LHCN-M2 (cell line): ENCODE data around the gene BPIFA1. TPM values are rescaled to one million over a fixed set of nuclear protein-coding genes. Genes with fewer than 3 reads are reported as not detected.

Experiments
- DNase-seq: peaks from one replicate; pipeline ENCODE4 v3.0.0-alpha.2; 2012; ENCODE audit warnings: low read depth
- polyA plus RNA-seq: library from polyadenylated mRNA; unstranded; fragments of >200 nt; gene quantifications from one replicate; pipeline ENCODE4 v1.2.1, GENCODE V29; 2012; ENCODE audit warnings: missing spikeins
- total RNA-seq: library from RNA; depleted of rRNA; stranded (reverse); fragments of >200 nt; gene quantifications from 2 replicates; pipeline ENCODE4 v1.2.3, GENCODE V29; 2014; rRNA removed

The BPIFA1 gene
- not detected in 2 replicates for total RNA-seq
- not detected for polyA plus RNA-seq

DNA sequence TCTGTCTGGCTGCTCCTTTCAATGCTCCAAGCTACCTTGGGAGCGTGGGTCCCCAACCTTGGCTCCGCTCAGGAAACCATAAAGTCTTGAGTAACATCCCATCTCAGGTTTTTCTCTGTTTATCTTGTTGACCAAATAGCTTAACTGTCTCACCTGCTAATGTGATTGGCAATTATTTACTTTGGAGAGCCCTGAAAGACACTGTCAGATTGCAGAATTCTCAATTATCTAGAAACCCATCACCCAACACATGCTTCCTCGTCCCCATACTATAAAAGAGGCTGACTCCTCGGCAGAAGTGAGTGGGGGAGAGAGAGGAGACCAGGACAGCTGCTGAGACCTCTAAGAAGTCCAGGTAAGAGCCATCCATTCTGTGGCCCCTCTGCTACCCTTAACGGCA is at the start of gene BPIFA1:
TSS of gene BPIFA1 (plus strand) at position 301 of the 400 bp plus-strand sequence. CDS start 1,716 bp downstream, outside the sequence.
- DNase-seq, result no peak

DNA sequence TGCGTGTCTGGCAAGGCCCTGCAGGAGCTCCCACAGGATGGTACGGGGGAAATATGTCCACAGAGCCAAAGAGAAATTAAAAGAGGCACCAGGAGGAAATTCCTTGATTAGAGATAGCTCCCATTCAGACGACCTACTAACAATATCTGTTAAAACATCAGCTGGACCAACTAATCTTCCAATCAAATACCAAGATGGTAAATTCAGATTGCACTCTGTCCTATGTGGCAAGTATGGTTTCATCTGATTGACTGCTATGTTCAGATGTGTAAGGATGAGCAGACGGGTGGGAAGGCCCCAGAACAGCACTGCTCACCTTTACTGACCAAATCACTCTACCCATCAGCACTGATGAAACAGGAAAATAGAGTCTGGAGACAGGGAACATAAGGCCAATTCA is 48.3 kb upstream of the BPIFA1 start:
- DNase-seq, result no peak

DNA sequence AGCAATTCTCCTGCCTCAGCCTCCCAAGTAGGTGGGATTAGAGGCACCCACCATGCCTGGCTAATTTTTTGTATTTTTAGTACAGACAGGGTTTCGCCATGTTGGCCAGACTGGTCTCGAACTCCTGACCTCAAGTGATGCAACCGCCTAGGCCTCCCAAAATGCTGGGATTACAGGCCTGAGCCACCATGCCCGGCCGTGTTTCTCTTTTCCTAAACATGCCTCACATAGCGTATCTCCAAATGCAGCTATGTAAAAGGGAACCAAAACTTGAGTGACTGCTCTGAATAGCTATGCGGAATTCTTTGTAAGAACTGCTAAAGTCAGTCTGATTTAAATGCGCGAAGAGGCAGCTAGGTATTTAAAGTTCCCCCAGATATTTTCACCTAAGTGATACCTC is 47.4 kb upstream of the BPIFA1 start:
- DNase-seq, result no peak

DNA sequence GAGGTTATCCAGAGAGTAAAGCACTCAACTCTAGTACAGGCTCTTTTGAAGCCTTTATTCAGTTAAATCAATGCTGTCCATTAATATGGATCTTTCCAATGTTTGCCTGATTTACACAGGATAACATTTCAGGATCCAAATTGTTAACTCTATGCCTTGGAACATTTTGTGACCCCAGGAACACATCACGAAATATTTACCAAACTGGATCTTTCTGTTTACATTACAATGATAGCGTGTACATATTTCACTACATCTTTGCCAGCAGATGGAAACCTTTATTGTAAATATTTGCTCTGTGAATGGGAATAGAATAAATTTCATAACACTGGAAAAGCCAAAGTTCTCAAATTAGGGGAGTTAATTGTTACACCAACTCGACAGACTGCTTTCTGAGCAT is 44.3 kb upstream of the BPIFA1 start:
- no peak for DNase-seq

DNA sequence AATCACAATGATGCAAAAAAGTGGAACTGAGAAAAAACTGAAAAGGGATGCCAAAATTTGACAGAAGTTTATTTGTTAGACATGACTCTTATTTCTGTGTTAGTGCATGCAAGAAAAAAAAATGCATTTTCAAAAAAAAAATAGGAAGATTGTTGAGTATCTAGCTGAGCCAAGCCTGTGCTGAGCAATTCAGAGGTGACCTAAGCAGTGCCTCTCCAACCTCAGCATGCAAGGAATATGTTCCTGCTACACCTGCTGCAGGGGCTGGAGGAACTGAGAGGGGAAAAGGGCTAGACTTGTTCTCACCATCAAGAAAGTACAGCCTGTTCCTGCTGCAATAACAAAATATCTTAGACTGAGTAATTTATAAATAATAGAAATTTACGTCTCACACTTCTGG is 43.8 kb upstream of the BPIFA1 start:
- DNase-seq, result no peak

DNA sequence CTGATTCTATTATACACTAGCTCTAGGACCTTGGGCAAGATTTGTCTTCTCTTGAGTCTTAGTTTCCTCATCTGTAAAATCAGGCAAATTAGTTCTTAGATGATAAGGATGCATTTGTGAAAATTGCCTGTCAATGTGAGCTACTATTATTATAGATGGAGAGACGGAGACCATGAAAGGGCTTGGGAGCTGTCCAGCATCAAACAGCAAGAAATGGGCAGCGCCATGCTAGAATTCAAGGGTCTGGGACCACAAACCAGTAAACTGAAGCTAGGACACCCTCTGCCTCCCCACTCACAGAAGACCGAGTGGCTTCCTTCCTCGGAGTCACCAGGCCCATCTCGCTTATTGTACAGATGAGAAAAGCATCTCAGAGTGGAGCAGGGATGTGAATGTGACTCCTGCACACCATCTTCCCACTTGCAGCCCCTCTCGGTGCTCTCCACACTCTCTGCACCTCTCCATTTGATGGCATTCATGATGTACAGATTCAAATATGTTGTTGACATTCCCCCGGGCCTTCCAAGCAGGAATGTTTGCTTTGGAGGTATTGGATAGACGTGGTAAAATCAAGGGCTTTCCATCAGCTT is 42.8 kb upstream of the BPIFA1 start:
- DNase-seq, result no peak

DNA sequence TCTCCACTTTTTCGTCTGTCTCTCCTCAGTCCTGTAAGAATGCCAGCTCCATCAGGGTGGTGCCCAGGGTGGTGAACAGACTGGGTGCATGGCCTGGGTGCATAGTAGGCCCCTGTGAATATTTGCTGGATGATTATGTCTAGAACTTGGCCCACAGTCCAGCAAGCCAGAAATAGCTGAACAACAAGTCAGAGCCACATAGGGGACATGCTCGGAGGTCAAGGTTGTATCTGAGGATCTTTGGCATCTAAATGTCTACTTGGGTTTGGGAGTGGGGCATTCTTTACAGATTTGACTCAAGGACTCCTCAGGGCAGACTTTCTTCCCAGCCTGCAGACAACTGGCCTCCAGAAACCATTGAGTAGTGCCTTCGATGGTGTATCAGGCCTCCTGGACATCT is 36.8 kb upstream of the BPIFA1 start:
- DNase-seq, result no peak

DNA sequence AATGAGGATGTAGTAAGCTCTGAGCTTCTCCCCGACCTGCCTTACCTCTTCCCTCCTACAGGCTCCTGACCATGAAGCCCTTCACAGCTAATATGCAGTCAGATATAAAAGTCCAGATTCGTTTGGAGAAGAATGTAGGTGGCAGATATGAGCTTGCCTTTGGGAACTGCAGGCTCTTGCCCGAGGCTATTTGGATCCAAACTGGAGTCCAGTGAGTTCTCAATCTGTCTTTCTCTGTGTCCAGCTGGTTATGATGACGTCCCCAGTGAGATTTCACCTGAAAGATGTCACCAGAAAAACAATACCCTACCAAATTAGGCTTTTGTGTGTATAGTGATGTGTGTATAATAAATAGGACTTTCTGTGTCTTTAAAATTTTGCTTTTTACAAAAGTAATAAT is 33.3 kb upstream of the BPIFA1 start:
- DNase-seq, result no peak

DNA sequence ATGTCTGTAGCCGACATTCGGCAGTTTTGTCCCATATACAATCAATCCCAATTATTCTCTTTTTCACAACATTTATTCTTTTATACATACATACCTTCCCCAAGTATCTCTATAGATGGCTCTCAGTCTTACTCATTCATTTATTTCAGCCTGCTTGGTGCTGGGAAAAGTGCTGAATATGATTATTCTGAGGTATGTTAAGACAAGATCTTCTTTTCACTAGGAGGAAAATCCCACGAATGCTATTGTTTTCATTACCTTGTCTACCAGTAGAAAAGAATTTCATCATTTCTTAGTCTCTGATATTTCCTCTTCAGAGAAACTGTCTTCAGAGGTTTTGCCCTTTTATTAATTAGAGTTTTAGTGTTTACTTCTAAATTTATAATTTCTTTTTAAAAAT is 32.4 kb upstream of the BPIFA1 start:
- DNase-seq, result no peak

DNA sequence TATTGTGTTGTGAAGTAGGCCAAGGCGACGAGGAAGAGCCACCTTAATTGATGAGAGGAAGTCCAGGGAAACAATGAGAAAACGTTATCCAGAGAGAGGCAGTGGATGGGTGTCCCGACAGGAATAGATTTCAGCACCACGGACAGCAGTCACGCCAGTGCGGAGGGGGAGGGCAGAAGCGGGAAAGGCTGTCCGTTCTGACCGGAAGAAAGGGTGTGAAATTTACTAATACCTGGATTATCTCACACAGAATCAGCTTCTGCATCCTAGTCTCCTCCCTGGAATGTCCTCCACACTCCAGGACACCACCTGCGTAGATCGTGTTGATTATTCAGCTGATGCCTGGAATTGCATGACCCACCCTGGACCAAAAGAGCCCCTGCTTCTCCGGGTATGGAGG is 26.0 kb upstream of the BPIFA1 start:
- peak; percentile 47 for DNase-seq

DNA sequence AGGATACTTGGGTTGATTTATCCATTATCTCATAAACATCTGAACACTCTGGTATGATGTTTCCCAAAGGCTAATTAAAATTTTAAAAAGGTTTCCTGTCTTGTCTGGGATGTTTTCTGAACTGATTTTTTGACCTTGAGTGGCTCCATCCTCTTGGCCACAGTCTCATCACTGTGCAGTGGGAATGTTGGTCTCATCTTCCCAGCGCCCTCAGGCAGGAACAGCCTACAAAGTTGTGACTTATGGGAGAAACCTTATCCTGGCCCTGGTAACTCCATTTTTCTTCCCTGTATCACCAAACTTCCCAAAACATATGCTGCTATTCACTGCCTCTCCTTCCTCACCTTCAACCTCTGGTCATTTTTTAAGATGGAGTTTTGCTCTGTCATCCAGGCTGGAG is 25.4 kb upstream of the BPIFA1 start:
- no peak for DNase-seq

DNA sequence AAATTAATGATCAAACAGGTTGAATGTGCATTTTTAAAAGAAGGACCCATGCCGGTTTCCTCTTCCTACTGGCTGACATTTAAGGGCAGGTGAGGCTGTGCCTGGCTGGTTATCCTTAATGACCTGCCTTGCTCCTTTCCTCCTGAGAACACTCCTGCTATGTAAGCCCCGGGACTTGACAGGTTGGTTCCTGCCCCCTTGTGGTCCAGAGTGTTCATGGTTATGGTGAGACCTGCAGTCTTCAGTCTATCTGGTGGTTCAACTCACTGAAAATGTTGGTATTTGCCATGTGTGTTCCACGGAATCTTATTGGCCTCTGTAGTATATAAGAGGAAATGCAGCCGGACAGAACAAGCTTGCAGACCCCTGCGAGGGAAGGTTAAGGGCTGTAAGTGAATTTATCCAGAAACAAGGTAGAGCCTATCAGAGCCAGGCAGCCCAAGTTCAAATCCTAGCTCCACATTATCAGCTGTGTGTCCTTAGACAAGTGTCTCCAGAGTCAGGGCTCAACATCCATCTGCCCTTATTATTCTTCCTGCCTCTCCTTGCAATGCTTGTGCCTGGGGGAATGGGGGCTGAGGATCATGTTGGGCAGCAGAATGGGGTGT is 23.9 kb upstream of the BPIFA1 start:
- DNase-seq, result peak; percentile 12

DNA sequence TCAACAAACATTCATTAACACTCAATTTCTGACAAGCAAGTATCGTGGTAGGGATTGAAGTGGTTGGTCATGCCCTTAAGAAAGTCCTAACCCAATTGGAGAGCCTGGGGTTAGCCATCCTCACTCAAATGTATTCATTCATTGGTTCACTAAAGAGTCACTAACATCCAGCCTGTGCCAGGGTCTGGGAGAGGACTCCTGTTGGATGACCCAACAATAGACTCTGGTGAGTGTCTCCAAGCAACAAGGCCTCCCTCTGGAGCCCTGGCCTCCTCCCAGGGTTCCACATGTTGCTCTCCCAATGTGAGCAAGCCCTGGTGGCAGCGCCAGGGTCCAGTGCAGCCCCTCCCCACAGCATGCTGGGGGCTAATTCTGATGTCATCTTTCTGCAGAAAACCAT is 18.7 kb upstream of the BPIFA1 start, which contains the start of gene BPIFA3:
TSS of gene BPIFA3 (plus strand) at position 301 of the 400 bp plus-strand sequence. CDS start 185 bp downstream, outside the sequence.
- no peak for DNase-seq

DNA sequence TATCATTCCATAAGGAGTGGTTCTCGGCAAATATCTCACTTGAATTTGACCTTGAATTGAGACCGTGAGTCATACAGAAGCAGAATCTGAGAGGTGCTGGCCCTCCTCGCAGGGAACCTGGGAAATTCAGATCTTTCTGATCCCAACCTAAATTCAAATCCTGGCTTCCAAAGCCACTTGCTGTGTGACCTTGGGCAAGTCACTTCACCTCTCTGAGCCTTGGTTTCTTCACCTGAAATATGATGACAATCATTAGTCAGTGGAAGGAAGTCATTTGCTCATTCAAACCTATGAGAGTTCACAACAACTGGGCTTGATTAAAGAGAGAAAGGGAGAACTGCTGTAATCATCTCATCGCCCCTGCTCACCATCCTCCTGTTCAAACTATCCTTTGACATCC is 11.4 kb upstream of the BPIFA1 start:
- no peak for DNase-seq

DNA sequence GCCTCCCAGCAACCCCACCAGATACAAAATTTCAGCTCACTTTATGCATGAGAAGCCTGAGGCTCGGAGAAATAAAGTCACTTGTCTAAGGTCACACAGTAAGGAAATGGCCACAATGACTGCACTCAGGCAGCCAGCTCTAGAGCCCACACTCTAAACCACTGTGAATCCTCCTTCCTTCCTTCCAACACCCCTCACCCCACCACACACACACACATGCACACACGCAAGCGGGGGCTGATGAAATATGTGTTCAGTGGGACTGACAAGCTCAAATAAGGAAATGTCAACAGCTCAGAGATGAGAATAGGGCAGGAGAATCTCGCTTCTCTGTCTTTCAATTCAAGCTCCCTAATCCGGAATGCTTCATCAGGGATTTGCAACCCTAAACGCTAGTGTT is 6.0 kb upstream of the BPIFA1 start:
- no peak for DNase-seq

DNA sequence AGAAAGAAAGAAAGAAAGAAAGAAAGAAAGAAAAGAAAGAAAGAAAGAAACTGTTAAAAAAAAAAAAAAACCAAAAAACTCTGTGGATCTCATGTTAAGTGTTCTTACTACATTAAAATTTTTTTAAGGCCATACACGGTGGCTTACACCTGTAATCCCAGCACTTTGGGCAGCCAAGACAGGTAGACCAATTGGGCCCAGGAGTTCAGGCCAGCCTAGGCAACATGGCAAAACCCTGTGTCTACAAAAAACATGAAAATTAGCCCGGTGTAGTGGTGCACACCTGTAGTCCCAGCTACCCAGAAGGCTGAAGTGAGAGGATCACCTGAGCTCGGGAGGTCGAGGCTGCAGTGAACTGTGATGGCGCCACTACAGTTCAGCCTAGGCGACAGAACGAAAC is 4.6 kb upstream of the BPIFA1 start:
- no peak for DNase-seq

DNA sequence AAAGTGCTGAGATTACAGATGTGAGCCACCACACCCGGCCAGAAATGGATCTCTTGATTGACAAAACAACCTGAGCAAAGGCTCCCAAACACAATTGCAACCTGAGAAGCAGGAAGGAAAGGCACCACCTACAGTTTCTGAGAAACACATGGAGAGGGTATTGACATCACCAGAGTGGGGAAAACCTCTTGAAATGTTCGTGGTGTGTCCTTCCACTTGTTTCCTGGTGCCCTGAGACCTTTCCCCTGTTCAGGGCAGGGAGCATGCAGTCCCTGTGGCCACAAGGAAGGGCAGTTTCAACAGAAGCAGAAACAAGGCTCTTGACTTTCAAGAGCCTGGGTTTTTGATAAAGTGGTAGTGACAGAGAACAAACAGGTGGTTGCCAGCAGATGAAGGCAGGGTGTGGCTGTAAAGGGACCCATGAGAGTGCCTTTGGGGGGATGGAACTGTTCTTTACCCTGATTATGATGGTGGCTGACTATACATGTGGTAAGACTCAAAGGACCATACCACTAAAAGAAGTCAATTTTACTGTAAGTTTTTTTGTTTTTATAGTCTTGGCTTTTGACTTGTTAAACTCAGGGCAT is 3.2 kb upstream of the BPIFA1 start:
- no peak for DNase-seq

DNA sequence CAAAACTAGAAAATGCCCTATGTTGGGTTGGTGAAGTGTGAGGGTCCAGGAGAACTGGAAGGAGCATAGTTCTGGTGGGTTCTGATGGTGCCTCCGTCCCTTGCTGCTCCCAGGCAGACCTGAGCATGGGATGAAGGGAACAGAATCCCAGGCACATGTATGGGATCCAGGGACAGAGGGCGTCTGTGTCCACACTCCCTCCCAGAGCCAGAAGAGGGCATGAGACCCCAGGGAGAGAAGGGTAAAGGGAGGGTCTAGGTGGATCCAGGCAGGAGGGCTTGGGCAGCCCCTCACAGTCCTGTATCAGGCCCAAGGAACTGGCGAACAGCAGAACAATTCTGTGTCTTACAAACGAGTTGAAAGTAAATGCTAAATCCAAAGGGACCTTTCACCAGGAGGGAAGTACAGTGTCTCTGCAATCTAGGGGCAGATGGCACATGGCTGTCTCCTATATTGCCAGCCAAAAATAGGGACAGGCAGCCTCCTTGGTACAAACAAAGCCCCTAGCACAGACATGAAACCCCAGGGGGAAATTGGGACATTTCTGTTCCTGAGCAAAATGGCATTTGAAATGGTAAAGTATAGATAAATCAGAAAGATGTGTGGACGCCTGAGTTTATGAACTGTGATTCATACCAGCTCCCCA is 2.5 kb upstream of the BPIFA1 start:
- DNase-seq, result no peak

DNA sequence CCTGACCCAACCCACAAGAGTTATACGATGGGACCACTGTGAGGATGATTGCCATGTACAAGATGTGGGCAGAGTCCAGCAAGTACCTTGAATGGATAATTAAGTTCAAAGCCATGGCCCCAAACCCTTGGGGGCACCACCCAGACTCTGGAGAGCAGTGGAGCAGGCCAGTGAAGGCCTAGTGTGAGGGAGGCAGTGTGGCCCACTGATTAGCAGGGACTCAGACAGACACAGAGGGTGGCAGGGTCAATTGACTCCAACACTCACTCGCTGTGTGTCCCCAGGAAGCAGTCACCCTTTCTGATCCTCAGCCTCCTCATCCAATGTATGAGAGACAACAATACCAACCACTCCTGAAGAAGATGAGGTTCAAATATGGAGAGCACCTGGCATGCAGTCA is 1.7 kb upstream of the BPIFA1 start:
- no peak for DNase-seq

DNA sequence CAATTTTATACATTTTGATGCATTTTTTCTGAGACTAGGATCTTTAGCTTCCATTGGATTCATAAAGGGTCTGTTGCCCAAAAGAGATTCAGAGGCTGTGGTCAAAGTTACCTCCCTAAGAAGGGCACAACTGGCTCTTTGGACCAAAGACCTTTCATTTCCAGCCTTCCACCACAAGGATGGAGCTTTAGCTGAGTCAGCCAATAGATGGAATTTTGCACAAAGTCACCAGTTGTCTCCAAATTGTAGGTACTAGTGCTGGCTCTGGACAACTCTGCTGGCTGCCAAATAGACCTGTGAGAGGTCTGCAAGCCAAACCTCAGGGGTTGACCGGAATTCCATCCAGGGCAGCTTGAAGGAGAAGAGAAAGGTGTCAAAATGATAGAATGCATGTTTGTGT is 555 bp downstream of the BPIFA1 start:
- no peak for DNase-seq

DNA sequence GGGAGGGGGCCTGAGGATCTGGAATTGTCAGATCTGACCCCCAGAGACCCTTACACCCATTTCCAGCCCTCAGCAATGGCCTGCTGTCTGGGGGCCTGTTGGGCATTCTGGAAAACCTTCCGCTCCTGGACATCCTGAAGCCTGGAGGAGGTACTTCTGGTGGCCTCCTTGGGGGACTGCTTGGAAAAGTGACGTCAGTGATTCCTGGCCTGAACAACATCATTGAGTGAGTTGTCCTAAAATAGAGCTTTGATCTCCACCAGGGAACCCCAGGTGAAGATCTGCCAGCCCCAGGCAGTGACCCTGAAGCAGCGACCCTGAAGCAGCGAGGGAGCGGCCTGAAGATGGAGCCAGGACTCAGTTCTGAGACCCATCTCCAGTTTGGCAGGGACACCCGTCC is 2.2 kb downstream of the BPIFA1 start:
- DNase-seq, result no peak

DNA sequence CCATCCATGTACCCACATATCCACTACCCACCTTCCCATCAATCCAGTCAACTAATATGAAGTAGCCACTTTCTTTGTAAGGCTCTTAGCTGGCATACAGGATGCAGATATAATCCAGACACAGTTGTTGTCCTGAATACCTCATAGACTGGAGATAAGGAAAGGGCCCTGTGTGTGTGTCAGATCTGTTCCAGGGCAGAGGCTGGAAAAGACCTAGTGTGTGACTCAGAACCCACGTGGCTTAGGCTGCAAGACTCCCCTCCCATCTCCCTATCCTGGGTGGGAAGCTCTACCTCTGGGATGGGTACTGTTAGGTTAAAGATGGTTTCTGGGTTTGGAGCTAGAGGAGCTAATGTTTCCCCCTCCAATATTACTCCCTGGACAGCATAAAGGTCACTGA is 3.6 kb downstream of the BPIFA1 start:
- no peak for DNase-seq
